Measurements from ENCODE around the gene SEC63.
A peak's percentile ranks its signal among the peaks of the same experiment; 100 is the strongest.
"Not testable (repeated sequence)": the region's sequence is repeated elsewhere in the genome, so short reads cannot be mapped to it uniquely, and the experiment has no call there.

Gene SEC63

DNA sequence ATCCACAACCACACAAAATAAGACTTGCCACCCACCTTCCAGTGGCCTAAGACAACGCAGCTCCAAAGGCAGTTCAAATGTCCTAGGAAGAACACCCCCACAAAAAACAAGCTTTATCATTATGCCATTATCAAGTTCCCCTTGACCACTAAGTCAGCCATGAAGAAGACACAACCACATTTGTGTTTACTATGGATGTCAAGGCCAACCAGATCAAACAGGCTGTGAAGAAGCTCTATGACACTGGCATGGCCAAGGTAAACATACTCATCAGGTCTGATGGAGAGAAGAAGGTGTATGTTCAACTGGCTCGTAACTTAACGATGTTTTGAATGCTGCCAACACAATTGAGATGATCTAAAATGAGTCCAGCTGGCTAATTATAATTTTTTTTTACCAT, 26.1 kb downstream of the SEC63 start:
- DNase-seq (ENCODE audit: low spot score): no peak

DNA sequence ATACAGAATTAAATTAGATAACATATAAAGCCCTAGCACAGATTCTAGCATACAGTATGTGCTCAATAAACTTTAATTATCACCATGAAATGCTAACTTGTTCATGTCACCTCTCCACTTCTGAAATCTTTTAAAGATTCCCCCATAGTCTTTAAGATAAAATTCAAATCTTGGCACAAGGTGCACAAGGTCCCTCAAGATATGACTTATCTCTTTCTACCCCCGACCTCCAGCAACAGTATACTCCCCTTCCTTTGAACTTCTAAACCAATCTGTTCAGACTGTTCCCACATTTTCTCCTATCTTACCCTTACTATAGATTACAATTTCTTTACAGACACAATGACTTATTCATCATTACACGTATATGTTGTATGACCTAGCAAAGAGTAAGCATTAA, 29.0 kb downstream of the SEC63 start:
- no peak for DNase-seq (ENCODE audit: low spot score)

- DNase-seq (ENCODE audit: low spot score): not testable (repeated sequence)
These were observed 31.1 kb downstream of the SEC63 start for GRCh38 chr6:107926697-107927544.

DNA sequence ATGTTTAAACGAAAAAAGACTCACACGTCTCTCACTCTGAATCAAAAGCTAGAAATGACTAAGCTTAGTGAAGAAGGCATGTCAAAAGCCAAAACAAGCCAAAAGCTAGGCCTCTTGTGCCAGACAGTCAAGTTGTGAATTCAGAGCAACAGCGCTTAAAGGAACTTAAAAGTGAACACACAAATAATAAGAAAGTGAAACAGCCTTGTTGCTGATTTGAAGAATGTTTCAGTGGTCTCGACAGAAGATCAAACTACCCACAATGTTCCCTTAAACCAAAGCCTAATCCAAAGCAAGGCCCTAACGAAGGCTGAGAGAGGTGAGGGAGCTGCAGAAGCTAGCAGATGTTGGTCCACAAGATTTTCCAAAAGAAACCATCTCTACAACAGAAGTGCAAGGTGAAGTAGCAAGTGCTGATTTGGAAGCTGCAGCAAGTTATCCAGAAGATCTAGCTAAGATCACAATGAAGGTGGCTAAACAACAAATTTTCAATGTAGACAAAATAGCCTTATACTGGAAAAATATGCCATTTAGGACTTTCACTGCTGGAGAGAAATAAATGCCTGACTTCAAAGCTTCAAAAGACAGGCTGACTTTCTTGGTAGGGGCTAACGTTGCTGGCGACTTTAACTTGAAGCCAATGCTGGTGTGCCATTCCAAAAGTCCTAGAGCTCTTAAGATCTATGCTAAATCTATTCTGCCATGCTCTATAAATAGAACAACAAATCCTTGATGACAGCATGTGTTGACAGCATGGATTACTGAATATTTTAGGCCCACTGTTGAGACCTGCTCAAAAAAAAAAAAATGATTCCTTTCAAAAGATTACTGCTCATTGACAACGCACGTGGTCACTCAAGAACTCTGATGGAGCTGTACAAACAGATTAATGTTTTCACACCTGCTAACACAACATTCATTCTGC, 40.3 kb downstream of the SEC63 start:
- DNase-seq (ENCODE audit: low spot score): no peak

DNA sequence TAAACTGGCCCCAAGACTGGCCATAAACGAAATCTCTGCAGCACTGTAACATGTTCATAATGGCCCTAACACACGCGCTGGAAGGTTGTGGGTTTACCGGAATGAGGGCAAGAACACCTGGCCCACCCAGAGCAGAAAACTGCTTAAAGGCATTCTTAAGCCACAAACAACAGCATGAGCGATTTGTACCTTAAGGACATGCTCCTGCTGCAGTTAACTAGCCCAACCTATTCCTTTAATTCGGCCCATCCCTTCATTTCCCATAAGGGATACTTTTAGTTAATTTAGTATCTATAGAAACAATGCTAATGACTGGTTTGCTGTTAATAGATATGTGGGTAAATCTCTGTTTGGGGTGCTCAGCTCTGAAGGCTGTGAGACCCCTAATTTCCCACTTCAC, 41.0 kb downstream of the SEC63 start:
- not testable (repeated sequence) for DNase-seq (ENCODE audit: low spot score)

DNA sequence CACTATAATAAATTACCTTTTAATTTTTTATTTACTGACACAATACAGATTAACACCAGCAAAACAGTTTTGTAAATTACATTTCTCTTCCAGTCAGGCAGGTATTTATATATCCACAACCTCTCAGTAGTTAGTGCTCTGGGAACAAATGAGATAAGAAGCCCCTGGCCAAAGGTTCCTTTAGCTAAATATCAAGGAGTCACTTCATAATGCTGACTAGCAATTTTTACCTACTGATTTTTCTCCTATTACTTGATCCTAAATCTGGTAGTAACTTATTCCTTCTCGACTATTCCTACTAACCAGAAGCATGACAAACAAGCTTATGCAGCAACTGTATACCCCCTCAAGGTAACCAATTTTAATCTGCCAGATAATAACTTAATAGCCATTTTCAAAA, 46.3 kb downstream of the SEC63 start:
- DNase-seq (ENCODE audit: low spot score): no peak

GRCh38 chr6:107894809-107895396, 63.1 kb downstream of the SEC63 start:
- DNase-seq (ENCODE audit: low spot score): no peak

DNA sequence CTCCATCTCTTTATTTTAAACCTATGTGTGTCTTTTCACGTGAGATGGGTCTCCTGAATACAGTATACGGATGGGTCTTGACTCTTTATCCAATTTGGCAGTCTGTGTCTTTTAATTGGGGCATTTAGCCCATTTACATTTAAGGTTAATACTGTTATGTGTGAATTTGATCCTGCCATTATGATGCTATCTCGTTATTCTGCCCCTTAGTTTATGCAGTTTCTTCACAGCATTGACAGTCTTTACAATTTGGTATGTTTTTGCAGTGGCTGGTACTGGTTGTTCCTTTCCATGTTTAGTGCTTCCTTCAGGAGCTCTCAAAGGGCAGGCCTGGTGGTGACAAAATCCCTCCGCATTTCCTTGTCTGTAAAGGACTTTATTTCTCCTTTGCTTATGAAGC, 67.6 kb downstream of the SEC63 start:
- not testable (repeated sequence) for DNase-seq (ENCODE audit: low spot score)

GRCh38 chr6:107885950-107886349, 72.1 kb downstream of the SEC63 start:
- not testable (repeated sequence) for DNase-seq (ENCODE audit: low spot score)

DNA sequence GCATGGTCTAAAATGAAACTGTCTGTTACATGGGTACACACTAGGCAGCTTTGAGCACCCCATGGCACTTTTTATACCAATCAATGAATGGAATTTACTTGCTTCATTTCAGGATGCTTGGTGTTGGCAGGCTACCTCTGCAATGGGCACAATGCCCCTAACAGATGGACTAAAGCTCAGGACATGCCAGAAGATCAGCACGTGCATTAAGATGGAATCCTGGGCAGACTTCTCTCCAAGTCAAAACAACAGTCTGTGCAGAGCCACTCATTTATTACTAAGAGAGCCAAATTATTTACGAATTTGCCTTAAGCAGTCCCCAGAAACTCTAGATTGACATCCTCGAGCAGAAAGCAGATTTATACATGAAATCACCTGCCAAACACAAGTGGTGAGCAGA, 78.1 kb downstream of the SEC63 start:
- DNase-seq (ENCODE audit: low spot score): no peak

DNA sequence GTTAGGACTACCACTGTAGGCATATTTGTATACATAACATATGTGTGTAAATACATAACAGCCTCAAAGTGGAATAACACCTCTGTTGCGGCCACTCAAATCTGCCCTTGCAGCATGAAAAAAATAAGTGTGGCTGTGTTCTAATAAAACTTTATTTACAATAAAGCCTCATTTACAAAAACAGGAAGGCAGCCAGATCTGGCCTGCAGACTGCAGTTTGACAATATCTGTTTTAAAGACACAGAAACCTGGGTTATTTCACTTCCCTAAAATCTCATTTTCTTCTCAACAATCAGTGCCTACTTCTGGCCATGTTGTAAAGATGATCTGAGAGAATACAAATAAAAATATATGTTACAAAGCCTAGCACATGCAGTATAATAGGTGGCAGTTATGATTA, 80.0 kb downstream of the SEC63 start:
- no peak for DNase-seq (ENCODE audit: low spot score)

DNA sequence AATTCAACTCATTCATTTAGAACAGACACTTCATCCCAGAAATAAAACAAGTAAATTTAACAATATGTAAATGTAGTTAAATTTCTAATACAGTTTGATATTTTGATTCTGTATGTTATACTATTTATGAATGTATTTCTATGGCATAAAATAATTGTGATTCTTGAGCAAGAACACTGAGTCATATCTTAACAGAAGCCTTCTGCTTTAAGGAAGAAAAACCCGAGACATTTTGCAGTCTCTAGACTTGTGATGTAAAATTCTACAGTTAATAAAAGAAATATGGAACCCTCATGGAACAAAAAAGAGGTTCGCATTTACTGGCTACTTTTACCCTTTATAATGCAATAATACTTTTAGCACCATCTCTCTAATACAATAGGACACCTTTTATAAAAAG, 86.0 kb downstream of the SEC63 start:
- DNase-seq (ENCODE audit: low spot score): no peak

GRCh38 chr6:107871512-107871911, 86.5 kb downstream of the SEC63 start:
- not testable (repeated sequence) for DNase-seq (ENCODE audit: low spot score)

GRCh38 chr6:107871016-107871415, 87.0 kb downstream of the SEC63 start:
- DNase-seq (ENCODE audit: low spot score): no peak

GRCh38 chr6:107870381-107870780, 87.6 kb downstream of the SEC63 start:
- no peak for DNase-seq (ENCODE audit: low spot score)

DNA sequence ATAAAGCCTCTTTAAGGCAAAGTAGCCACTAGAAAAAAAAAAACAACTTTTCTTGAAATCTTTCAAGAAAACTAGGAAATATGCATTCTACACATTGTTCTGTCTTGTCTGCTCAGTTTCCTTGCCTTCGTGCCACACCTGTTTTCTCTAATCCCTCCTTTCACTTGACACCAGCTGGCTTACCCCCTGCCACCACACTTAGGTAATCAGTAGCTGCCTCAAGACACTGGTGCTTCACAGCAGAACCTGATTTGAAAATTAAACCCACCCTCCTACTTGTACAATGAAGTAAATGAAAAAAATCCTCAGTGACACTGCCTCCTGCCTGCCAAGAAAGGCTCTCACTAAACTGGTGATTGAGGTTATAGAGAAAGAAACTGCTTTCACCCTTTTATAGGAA, 88.1 kb downstream of the SEC63 start:
- DNase-seq (ENCODE audit: low spot score): peak; percentile 54

- no peak for DNase-seq (ENCODE audit: low spot score)
These were observed 89.0 kb downstream of the SEC63 start for GRCh38 chr6:107868867-107869611.

- no peak for DNase-seq (ENCODE audit: low spot score)
These were observed 90.7 kb downstream of the SEC63 start for GRCh38 chr6:107867302-107867615.

DNA sequence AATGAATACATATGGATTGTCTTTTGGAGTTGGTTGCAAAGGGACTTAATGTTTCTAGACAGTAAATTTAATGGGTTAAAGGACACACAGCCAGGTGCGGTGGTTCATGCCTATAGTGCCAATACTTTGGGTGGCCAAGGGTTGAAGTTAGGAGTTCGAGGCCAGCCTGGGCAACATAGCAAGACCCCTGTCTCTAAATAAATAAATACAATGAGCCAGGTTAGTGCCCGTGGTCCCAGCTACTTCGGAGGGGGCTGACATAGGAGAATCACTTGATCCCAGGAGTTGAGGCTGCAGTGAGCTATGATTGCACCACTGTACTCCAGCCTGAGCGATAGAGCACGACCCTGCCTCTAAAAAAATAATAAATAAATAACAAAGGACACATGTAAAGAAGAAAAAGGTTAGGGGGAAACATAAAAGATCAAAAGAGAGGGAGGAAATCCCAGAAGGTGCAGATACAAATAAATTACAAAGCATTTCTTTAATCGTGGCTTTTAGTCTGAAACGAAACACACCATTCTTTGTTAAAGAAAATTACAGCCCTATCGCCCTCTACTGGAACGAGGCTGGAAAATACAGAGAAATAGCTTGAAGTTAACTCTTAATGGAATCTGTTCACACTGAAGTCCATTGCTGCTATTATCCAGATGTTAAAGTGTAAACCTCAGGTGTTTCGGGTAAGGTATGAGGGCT, 91.3 kb downstream of the SEC63 start:
- DNase-seq (ENCODE audit: low spot score): no peak

GRCh38 chr6:107864226-107865127, 93.5 kb downstream of the SEC63 start:
- no peak for DNase-seq (ENCODE audit: low spot score)

Data from D341Med (cell line).